ENCODE results near the gene PGLYRP3.

- TF ChIP-seq POLR2A (IDR thresholded peaks at IDR 0.05): no peak
- TF ChIP-seq CTCF (IDR thresholded peaks at IDR 0.05): no peak
These were observed 20.6 kb downstream of the PGLYRP3 start for GRCh38 chr1:153292185-153292584.
